Erythroblast (primary cell): ENCODE results near the gene JPH2.

Experiments used
- GATA1 ChIP-seq: IDR thresholded peaks from 2 replicates; pipeline ENCODE4 v1.6.1; 2011; ENCODE audit warnings: low read depth, mild to moderate bottlenecking, control low read depth, low read length, moderate library complexity
- POLR2A ChIP-seq: IDR thresholded peaks from 2 replicates; pipeline ENCODE4 v1.6.1; 2011; ENCODE audit warnings: mild to moderate bottlenecking, low read length

- no peak for TF ChIP-seq POLR2A
- TF ChIP-seq GATA1, result no peak
Observed at GRCh38 chr20:44118185-44119033, 68.6 kb downstream of the JPH2 start.
